ENCODE results near the gene TTC13. TPM values are rescaled to one million over a fixed set of nuclear protein-coding genes. Genes with fewer than 3 reads are reported as not detected.

TTC13 gene
- total RNA-seq, 4 donors from 2014 or later: 20.4 to 30.1 (median 25.6) TPM

DNA sequence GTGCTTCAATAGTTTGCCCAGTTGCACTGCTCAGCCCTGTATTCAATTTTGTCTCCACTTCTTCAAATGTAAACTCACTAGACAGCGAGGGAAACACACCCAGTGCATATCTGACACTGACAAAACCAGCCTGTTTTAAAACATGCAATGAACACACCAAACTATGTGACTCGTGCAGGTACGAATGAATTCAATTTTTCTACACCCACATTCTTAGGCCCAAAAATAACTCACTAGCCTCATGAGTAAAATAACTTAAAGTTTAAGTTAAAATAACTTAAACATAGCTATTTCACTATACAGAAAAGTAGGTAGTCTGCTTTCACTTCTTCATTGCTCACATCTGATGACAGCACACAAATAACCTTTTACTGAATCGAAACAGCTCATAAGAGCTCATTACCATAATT, 21.1 kb downstream of the TTC13 start:
- H3K36me3 ChIP-seq: peaks cover 0 to 64% (median 0%) of the 10 kb centered on the region in 3 donors
- WGBS, 2 donors: 85 to 91% methylated on average over 4 of the region's 4 CpGs
- DNase-seq (ENCODE audit: low spot score in 2 of 2): no peak

DNA sequence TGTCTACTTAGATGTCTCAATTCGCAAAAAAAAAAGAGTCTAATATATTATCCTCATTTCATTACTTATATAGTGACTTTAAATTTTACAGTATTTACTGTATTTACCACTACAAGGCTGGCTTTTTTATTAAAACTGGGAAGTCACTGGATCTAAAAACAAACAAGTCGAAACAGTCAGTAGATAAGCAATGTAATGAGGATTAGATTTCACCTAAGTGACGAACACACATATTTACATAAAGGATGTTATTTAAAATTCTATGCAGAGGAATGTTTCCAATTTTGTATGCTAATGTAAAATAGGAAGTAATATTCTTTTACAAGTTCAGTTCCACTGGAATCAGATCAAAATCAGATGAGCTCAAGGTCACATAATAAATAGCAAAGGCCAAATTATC, 28.3 kb downstream of the TTC13 start:
- TF ChIP-seq, protein P1, sequence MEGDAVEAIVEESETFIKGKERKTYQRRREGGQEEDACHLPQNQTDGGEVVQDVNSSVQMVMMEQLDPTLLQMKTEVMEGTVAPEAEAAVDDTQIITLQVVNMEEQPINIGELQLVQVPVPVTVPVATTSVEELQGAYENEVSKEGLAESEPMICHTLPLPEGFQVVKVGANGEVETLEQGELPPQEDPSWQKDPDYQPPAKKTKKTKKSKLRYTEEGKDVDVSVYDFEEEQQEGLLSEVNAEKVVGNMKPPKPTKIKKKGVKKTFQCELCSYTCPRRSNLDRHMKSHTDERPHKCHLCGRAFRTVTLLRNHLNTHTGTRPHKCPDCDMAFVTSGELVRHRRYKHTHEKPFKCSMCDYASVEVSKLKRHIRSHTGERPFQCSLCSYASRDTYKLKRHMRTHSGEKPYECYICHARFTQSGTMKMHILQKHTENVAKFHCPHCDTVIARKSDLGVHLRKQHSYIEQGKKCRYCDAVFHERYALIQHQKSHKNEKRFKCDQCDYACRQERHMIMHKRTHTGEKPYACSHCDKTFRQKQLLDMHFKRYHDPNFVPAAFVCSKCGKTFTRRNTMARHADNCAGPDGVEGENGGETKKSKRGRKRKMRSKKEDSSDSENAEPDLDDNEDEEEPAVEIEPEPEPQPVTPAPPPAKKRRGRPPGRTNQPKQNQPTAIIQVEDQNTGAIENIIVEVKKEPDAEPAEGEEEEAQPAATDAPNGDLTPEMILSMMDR (IDR thresholded peaks at IDR 0.05): no peak
- TF ChIP-seq POLR2A (IDR thresholded peaks at IDR 0.05): no peak
- 61 to 96% methylated on average over 3 of the region's 3 CpGs for WGBS, 2 donors
- H3K4me1 ChIP-seq: no peaks in the 10 kb centered on the region
- H3K9me3 ChIP-seq: no peaks in the 10 kb centered on the region
- no peak overlapping the region for H3K27ac ChIP-seq
- no peaks in the 10 kb centered on the region for H3K27me3 ChIP-seq
- peaks cover 0 to 33% (median 0%) of the 10 kb centered on the region in 3 donors for H3K36me3 ChIP-seq
- no peak overlapping the region for H3K4me3 ChIP-seq
- DNase-seq (ENCODE audit: low spot score in 2 of 2): no peak

More for the DNA sequence above, 21.1 kb downstream of the TTC13 start:
- H3K9me3 ChIP-seq: no peaks in the 10 kb centered on the region
- no peak overlapping the region for H3K27ac ChIP-seq
- no peak overlapping the region for H3K4me3 ChIP-seq
- TF ChIP-seq POLR2A (IDR thresholded peaks at IDR 0.05): no peak
- TF ChIP-seq, protein P1 (IDR thresholded peaks at IDR 0.05): no peak
- no peak for TF ChIP-seq EP300 (IDR thresholded peaks at IDR 0.05)
- H3K27me3 ChIP-seq: no peaks in the 10 kb centered on the region
- H3K4me1 ChIP-seq: no peaks in the 10 kb centered on the region

GRCh38 chr1:230948903-230949302, 29.8 kb downstream of the TTC13 start:
- Histone ChIP-seq H3K27me3 (no peaks in the 10 kb centered on the region), H3K36me3 (peaks cover 0 to 39% (median 0%) of the 10 kb centered on the region in 3 donors), H3K9me3 (no peaks in the 10 kb centered on the region), H3K4me3 (no peak overlapping the region), H3K4me1 (no peaks in the 10 kb centered on the region), H3K27ac (no peak overlapping the region)
- WGBS, 2 donors: 92 to 93% methylated on average over 3 of the region's 3 CpGs
- no peak for DNase-seq (ENCODE audit: low spot score in 2 of 2)
- TF ChIP-seq POLR2A (IDR thresholded peaks at IDR 0.05) (no peak), EP300 (IDR thresholded peaks at IDR 0.05) (no peak)
- TF ChIP-seq, protein P1 (IDR thresholded peaks at IDR 0.05): no peak

DNA sequence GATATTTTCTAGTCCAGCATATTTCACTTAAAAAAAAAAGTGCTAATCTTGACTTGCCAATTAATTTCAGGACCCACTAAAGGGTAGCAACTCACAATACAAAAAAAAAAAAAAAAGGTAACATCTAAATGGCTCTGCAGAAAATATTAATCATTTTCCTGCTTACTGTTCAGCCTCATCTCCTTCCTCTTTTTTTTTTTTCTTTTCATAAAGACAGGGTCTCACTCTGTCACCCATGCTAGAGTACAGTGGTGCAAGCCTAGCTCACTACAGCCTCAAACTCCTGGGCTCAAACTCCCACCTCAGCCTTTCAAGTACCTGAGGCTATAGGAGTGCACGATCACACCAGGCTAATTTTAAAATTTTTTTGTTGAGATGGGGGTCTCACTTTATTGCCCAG, 30.4 kb downstream of the TTC13 start:
- H3K9me3 ChIP-seq: no peaks in the 10 kb centered on the region
- H3K36me3 ChIP-seq: peaks cover 0 to 39% (median 0%) of the 10 kb centered on the region in 3 donors
- H3K4me1 ChIP-seq: no peaks in the 10 kb centered on the region
- no peak for DNase-seq (ENCODE audit: low spot score in 2 of 2)
- H3K27me3 ChIP-seq: no peaks in the 10 kb centered on the region
- H3K27ac ChIP-seq: no peak overlapping the region
- TF ChIP-seq, protein P1 (IDR thresholded peaks at IDR 0.05): no peak
- no peak for TF ChIP-seq POLR2A (IDR thresholded peaks at IDR 0.05)
- TF ChIP-seq EP300 (IDR thresholded peaks at IDR 0.05): no peak
- WGBS, 2 donors: 93 to 97% methylated on average over 1 of the region's 1 CpG
- no peak overlapping the region for H3K4me3 ChIP-seq

GRCh38 chr1:230943048-230943593, 35.5 kb downstream of the TTC13 start:
- Histone ChIP-seq H3K4me3 (no peak overlapping the region), H3K9me3 (no peaks in the 10 kb centered on the region), H3K36me3 (peaks cover 0 to 34% (median 0%) of the 10 kb centered on the region in 3 donors), H3K27ac (no peak overlapping the region), H3K4me1 (peaks cover 0 to 21% (median 0%) of the 10 kb centered on the region in 4 donors), H3K27me3 (no peaks in the 10 kb centered on the region)
- DNase-seq (ENCODE audit: low spot score in 2 of 2): no peak
- TF ChIP-seq EP300 (IDR thresholded peaks at IDR 0.05): no peak
- no peak for TF ChIP-seq POLR2A (IDR thresholded peaks at IDR 0.05)
- TF ChIP-seq, protein P1 (IDR thresholded peaks at IDR 0.05): no peak
- 98 to 99% methylated on average over 2 of the region's 2 CpGs for WGBS, 2 donors

Data from tibial nerve (tissue), 4 donors.